SK-N-MC (cell line): ENCODE measurements around the gene TNKS2.

Experiments
- DNase-seq: peaks from one replicate; pipeline ENCODE4 v3.0.0-alpha.2; 2011; ENCODE audit warnings: low read depth, low spot score
- H3K27ac ChIP-seq: fragments of 200-600 bp; sonication (generic); 2 replicates; pipeline ENCODE4 v1.5.1; 2016; ENCODE audit warnings: mixed run types
- H3K36me3 ChIP-seq: fragments of 200-600 bp; sonication (generic); 2 replicates; pipeline ENCODE4 v1.6.1; 2017; ENCODE audit warnings: antibody characterized with exemption, low read length, mixed read lengths; ENCODE audit not compliant: insufficient read depth
- H3K4me3 ChIP-seq: fragments of 200-600 bp; sonication (generic); 2 replicates; pipeline ENCODE4 v1.5.1; 2016
- H3K9ac ChIP-seq: fragments of 200-600 bp; sonication (generic); 2 replicates; pipeline ENCODE4 v1.8.0; 2017; ENCODE audit warnings: mixed run types, mixed read lengths; ENCODE audit not compliant: insufficient read length
- H3K9me3 ChIP-seq: fragments of 200-600 bp; sonication (generic); 2 replicates; pipeline ENCODE4 v1.6.1; 2017; ENCODE audit warnings: low read depth, mild to moderate bottlenecking, antibody characterized with exemption, low read length, moderate library complexity, mixed read lengths
- EZH2 ChIP-seq: fragments of 200-600 bp; sonication (generic); IDR thresholded peaks from one replicate; pipeline ENCODE4 v1.6.1; 2017; ENCODE audit warnings: antibody characterized with exemption
- FOXP2 ChIP-seq: optimal IDR thresholded peaks from 2 replicates; pipeline ENCODE3; 2011; ENCODE audit warnings: mild to moderate bottlenecking, moderate library complexity; ENCODE audit not compliant: insufficient read depth; ENCODE audit errors: extremely low read length, control extremely low read depth
- POLR2AphosphoS5 ChIP-seq: IDR thresholded peaks from 2 replicates; pipeline ENCODE4 v1.6.1; 2012; ENCODE audit warnings: mild to moderate bottlenecking, low read depth, low read length, borderline replicate concordance

TNKS2 gene

DNA sequence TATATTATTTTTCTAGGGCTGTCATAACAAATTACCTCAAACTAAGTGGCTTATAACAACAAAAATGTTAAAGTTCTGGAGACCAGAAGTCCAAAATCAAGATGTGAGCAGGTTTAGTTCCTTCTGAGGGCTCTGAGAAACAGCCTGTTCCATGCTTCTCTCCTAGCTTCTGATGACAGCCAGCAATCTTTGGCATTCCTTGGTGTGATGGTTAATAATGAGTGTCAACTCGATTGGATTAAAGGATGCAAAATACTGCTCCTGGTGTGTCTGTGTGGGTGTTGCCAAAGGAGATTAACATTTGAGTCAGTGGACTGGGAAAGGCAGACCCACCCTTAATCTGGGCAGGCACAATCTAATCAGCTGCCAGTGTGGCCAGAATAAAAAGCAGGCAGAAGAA lies 26.3 kb upstream of the TNKS2 start:
- H3K36me3 ChIP-seq: no peaks in the 10 kb centered on the region
- H3K9ac ChIP-seq: no peak overlapping the region
- DNase-seq: no peak
- H3K9me3 ChIP-seq: no peaks in the 10 kb centered on the region
- H3K4me3 ChIP-seq: no peak overlapping the region
- no peak overlapping the region for H3K27ac ChIP-seq
- TF ChIP-seq FOXP2: no peak
- no peak for TF ChIP-seq POLR2AphosphoS5
- no peak for TF ChIP-seq EZH2

DNA sequence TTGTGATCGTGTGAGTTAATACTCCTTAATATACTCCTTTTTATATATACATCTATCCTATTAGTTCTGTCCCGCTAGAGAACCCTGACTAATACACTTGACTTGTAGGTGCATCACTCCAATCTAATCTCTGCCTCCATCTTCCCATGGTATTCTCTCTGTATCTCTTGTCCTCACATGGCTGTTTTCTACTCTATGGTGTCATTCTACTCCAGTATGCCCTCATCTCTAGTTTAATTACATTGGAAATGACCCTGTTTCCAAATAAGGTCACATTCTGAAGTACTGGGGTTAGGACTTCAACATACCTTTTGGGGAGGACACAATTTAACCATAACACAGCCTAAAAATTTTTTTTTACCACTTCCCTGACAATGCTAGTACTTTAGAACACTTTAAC lies 25.8 kb upstream of the TNKS2 start:
- Histone ChIP-seq H3K27ac (no peak overlapping the region), H3K4me3 (no peak overlapping the region), H3K9ac (no peak overlapping the region), H3K9me3 (no peaks in the 10 kb centered on the region), H3K36me3 (no peaks in the 10 kb centered on the region)
- no peak for DNase-seq
- TF ChIP-seq FOXP2: no peak
- TF ChIP-seq POLR2AphosphoS5: no peak
- TF ChIP-seq EZH2: no peak

DNA sequence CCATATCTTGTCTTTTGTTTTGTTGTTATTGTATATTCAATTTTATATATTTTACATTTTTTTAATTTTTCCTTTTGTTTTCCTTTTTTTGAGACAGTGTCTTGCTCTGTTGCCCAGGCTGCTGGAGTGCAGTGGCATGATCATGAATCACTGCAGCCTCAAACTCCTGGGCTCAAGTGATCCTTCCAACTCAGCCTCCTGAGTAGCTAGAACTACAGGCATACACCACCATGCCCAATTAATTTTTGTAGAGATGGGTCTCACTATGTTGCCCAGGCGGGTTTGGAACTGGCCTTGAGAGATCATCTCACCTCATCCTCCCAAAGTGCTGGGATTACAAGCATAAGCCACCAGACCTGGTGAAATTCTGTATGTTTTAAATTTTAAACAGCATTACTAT lies 25.4 kb upstream of the TNKS2 start:
- no peak for DNase-seq
- TF ChIP-seq POLR2AphosphoS5: no peak
- no peak for TF ChIP-seq EZH2
- TF ChIP-seq FOXP2: no peak
- Histone ChIP-seq H3K9ac (no peak overlapping the region), H3K27ac (no peak overlapping the region), H3K4me3 (no peak overlapping the region), H3K36me3 (no peaks in the 10 kb centered on the region), H3K9me3 (no peaks in the 10 kb centered on the region)

DNA sequence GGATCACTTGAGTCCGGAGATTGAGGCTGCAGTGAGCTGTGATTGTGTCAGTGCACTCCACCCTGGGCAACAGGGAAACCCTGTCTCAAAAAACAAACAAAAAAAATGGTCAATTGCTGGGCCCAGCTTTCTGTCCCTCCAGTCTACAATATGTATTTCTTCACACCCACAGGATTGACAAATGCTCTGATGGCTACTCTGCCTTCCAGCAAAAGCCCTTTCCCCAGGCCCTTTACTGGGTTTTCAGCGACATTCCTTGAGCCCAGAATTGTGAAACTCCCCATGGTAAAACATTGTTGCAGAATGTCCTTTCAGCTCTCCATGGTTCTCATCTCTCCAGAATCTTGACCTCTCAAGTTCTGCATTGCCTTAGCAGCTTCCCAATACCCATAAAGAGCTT lies 23.7 kb upstream of the TNKS2 start:
- Histone ChIP-seq H3K36me3 (no peaks in the 10 kb centered on the region), H3K9me3 (no peaks in the 10 kb centered on the region), H3K9ac (no peak overlapping the region), H3K27ac (no peak overlapping the region), H3K4me3 (no peak overlapping the region)
- no peak for DNase-seq
- no peak for TF ChIP-seq EZH2
- no peak for TF ChIP-seq POLR2AphosphoS5
- TF ChIP-seq FOXP2: no peak

DNA sequence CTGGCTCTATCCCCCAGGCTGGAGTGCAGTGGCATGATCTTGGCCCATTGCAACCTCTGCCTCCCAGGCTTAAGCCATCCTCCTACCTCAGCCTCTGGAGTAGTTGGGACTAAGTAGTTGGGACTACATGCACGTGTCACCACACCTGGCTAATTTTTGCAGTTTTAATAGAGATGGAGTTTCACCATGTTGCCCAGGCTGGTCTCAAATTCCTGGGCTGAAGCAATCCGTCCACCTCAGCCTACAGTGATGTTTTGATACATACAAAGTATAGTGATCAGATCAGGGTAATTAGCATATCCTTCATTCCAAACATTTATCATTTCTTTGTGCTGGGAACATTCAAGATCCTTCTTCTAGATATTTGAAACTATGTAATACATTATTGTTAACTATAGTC lies 22.5 kb upstream of the TNKS2 start:
- DNase-seq: no peak
- Histone ChIP-seq H3K9ac (no peak overlapping the region), H3K9me3 (no peaks in the 10 kb centered on the region), H3K4me3 (no peak overlapping the region), H3K27ac (no peak overlapping the region), H3K36me3 (no peaks in the 10 kb centered on the region)
- TF ChIP-seq POLR2AphosphoS5 (no peak), EZH2 (no peak), FOXP2 (no peak)

DNA sequence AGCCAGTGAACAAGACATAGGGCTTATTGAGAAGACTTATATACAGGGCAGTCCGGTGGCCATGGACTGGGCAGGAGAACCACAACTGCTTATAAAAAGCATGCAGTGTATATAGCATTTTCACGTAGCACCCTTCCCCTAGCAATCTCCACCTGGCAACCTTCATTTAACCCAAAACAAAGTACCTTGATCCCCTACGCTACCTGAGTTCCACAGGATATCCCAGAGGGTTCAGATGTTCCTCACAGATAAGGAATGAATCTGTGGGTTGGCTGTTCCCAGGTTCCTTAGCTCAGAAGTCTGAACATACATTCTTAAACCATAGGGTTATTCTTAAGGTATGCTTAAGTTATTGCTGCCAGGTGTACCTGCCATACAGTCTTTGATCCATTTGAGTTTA lies 22.0 kb upstream of the TNKS2 start:
- Histone ChIP-seq H3K27ac (no peak overlapping the region), H3K9ac (no peak overlapping the region), H3K4me3 (no peak overlapping the region), H3K36me3 (no peaks in the 10 kb centered on the region), H3K9me3 (no peaks in the 10 kb centered on the region)
- TF ChIP-seq EZH2: no peak
- no peak for TF ChIP-seq FOXP2
- no peak for TF ChIP-seq POLR2AphosphoS5
- DNase-seq: no peak

DNA sequence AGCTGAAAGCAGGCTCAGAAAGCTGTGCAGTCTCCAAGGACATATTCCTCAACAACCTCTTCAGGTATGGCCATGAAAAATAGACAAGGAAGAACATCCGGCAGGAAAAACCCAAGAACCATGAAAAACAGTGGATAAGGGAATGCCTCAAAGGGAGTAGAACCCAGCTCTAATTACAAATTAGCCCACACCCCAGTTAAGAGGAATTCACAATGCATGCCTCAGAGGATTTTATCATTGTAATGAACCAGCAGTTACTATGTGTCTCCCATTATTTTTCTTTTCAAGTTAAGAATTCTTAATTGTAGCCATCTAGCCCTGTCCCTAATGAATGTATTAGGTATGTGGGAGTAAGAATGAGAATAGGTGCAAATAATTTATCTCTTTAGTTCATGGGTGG lies 19.7 kb upstream of the TNKS2 start:
- no peak overlapping the region for H3K4me3 ChIP-seq
- TF ChIP-seq POLR2AphosphoS5 (no peak), FOXP2 (no peak), EZH2 (no peak)
- DNase-seq: no peak
- no peaks in the 10 kb centered on the region for H3K36me3 ChIP-seq
- no peaks in the 10 kb centered on the region for H3K9me3 ChIP-seq
- no peak overlapping the region for H3K9ac ChIP-seq
- no peak overlapping the region for H3K27ac ChIP-seq

DNA sequence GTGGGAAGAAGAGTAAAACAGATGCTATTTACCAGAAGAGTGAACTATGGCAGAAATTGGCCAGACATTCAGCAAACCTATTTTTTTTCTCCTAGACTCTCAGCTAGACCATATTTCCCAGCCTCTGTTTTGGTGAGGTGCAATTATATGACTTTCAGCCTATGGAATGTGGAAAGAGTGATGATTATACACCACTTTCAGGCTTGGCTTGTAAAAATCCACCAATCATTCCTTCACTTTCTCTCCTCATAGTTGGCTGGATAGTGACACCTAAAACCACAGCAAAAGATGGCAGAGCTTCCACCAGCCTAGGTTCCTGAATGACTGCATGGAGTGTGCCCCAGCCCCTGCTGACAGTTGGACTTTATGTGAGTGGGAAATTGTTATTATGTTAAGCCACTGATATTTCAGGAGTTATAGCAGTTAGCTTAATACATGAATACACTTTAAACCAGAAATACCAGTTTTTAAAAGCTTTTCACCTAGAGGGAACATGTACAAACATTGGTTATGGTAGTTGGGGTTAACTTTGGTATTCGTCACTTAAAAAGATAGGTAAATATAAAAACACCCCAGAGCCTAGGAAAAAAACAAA lies 19.1 kb upstream of the TNKS2 start:
- H3K36me3 ChIP-seq: no peaks in the 10 kb centered on the region
- no peak for DNase-seq
- no peaks in the 10 kb centered on the region for H3K9me3 ChIP-seq
- no peak overlapping the region for H3K4me3 ChIP-seq
- no peak overlapping the region for H3K27ac ChIP-seq
- TF ChIP-seq EZH2 (no peak), FOXP2 (no peak), POLR2AphosphoS5 (no peak)
- no peak overlapping the region for H3K9ac ChIP-seq

DNA sequence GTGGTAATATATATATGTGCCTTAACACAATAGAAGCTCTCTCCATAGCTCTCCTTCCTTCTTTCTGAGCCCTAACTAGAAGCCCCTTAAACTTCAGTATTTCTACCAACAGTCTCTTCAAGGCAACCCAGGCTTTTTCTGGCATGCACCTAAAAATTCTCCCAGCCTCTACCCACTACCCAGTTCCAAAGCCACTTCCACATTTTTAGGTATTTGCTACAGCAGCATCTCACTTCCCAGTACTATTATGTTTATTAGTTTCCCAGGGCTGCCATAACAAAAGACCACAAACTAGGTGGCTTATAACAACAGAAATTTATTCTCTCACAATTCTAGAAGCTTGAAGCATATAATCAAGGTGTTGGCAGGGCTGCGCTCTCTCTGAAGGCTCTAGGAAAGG lies 15.7 kb upstream of the TNKS2 start:
- no peak overlapping the region for H3K4me3 ChIP-seq
- DNase-seq: no peak
- no peaks in the 10 kb centered on the region for H3K9me3 ChIP-seq
- no peak overlapping the region for H3K27ac ChIP-seq
- H3K9ac ChIP-seq: no peak overlapping the region
- no peaks in the 10 kb centered on the region for H3K36me3 ChIP-seq
- TF ChIP-seq EZH2: no peak
- no peak for TF ChIP-seq FOXP2
- TF ChIP-seq POLR2AphosphoS5: no peak

DNA sequence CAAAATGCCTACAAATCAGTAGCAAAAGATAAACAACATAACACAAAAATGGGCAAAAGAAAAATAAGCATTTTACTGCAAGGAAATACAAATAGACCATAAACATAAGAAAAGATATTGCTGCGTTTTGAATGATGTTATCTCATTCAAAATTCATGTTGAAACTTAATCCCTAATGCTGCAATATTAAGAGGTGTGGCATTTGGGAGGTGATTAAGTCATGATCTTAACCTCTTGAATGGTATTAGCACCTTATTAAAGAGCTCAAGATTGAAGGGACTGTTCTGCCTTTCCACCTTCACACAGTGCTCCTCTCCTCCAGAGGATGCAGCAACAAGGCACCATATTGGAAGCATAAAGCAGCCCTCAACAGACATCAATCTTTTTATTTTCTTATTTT lies 12.4 kb upstream of the TNKS2 start:
- TF ChIP-seq POLR2AphosphoS5 (no peak), FOXP2 (no peak), EZH2 (no peak)
- Histone ChIP-seq H3K9ac (no peak overlapping the region), H3K9me3 (no peaks in the 10 kb centered on the region), H3K27ac (no peak overlapping the region), H3K4me3 (no peak overlapping the region), H3K36me3 (no peaks in the 10 kb centered on the region)
- no peak for DNase-seq
